GM19455 (cell line): ENCODE data around the gene NT5DC1.
A peak's percentile ranks its signal among the peaks of the same experiment; 100 is the strongest.

Source experiments
- ATAC-seq: cut with Tn5 transposase; IDR thresholded peaks from one replicate; pipeline ENCODE4 v1.9.1; 2021; ENCODE audit not compliant: unreplicated experiment

Gene NT5DC1

DNA sequence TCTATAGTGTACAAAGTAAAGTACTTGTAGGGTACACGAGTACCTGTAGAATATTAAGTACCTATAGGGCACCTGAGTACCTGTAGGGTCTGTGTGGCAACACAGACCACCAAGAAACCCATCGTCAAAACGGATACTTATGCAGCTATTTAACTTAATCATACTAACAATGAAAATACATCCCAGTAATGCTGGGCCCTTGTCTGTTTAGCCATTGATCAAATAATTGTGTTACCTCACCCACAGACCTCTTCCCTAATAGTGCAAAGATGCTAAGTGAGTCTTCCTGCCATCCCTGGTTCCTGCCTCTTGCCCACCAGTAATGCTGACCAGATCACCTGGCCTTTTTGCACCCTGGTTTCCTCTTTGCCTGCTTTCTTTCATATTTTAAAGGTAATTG lies 32.8 kb downstream of the NT5DC1 start:
- ATAC-seq, result no peak

DNA sequence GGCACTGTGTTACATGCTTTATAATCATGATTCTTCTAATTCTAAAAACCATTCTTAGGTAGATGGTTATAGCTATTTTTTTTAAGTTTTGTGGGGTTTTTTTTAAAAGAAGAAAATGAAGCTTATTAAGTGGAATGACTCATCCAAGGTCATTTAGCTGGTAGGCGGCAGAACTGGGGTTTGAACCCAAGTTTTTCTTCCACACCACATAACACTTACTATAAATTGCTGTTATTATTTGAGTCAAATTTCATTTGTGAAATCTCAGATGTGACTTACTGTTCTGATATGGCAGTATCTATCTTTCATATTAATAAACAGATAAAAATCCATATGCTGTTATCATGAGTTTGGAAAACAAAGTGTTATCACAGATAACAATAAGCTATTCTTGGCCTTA lies 35.7 kb downstream of the NT5DC1 start:
- ATAC-seq, result peak; percentile 25

- ATAC-seq, result peak; percentile 43
Measured at GRCh38 chr6:116136933-116137340, 36.3 kb downstream of the NT5DC1 start.

DNA sequence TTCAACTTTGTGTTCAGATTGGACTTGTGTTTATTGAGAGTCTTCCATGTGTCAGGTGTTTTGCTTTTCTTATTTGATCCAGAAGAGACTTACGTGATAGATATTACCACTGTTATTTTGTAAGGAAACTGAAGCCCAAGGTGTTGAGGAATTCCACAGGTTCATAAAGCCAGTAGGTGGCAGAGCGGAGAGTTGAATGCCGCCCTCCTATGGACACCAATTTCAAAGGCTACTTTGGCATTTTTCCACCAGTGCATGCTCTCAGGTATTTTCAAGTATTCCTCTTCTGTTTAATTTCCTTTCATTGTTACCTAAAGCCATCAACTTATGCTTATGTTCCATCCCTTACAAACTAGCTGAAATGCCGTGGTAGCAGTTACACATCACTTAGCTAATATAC lies 39.3 kb downstream of the NT5DC1 start:
- ATAC-seq, result no peak

- no peak for ATAC-seq
Measured at GRCh38 chr6:116144605-116145004, 44.0 kb downstream of the NT5DC1 start.

DNA sequence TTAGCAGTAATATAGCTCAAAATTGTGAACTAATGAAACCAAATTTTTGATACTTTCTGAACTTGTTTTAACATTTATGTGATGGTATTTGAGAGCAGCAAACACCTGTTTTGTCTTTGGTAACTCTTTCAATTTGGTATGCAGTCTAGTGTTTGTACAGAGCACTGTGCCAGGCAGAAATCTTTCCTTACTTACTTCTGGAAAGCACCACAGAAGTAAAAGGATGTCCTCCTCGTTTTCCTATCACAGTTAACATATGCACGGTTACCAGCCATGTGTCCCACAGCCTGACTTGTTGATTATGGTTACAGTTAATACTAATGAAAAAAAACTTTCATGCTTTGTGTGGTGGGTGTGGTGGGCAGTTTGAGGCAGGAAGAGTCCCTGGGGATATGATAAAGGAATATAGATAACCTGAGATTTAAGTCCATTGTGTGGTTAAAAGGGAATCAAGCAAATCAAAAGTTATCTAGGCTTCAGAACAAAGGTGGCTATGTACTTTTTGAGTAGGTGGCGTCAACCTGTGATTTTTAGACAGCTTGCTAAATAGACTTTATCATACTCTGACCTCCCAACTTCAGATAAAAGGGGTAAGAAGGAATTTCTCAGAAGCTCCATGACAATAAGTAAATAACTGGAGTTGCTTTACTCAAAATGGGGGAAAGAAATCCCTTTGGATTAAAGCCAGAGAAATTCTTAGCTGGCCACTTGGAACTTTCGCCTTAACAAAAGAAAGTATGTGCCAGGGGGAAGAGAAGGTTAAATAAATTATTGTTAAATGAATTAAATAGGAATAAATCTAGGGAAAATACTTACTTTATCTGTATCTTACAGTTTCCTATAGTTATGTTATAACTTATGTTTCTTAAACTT lies 45.4 kb downstream of the NT5DC1 start:
- ATAC-seq, result no peak

DNA sequence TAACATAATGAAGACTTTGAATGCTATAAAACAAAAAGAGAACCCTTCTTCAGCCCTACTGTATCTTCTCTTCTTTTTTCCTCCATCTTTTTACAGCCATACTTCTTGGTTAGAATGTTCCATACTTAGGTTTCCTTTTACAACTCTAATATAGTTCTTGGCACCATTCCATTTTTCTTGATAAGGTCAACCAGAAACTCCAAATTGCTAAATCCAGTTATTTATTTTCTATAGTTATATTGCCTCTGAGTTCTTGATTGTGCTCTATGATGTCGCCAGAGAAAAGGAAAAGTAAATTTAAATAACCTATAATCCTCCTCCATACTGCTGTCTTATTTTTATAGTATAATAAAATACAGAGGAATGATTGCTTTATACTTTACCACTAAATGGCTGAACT lies 52.0 kb downstream of the NT5DC1 start:
- no peak for ATAC-seq

GRCh38 chr6:116154887-116155286 lies 54.2 kb downstream of the NT5DC1 start:
- ATAC-seq, result no peak

DNA sequence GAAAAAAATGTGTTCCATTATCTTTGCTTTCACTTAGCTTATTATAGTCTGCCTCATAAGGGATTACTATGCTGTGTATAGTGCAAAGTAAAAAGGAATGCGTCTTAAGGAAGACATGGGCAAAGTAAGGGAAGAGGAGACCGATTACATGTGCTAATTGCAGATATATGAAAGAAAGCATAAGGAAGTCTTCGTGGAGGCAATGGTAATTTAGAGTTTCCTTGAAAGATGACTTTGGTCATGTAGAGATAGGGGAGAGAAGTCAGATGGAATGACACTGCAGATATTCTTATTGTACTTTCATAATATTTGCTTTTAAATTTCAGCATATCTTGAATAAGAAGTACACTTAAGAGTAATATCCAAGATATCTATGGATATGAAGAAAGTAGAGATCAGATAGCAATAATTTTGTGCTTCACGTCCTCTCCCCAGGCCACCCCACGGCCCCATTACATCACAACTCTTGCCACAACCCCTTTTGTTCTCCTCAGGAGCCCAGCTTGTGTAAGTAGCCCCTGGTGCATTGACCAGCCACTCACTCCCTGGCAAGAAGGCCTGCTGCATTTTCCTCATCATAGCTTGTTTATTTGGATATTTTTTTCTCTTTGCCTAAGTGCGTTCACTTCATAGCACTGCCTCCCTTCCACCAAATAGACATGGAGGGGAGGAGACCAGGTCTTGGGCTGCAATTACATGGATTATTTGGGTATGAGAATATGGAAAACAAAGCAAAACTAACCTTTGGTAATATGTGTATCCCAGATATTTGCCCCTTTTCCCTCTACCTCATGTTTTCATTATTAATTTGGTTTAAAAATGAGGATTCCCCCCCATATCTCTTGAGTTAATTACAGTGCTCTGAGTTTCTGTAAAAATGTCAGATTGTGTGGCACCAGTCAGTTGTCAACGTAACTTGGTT lies 56.0 kb downstream of the NT5DC1 start:
- ATAC-seq, result no peak

- no peak for ATAC-seq
Measured at GRCh38 chr6:116157391-116157790, 56.7 kb downstream of the NT5DC1 start.

GRCh38 chr6:116158641-116159040 lies 58.0 kb downstream of the NT5DC1 start:
- no peak for ATAC-seq

GRCh38 chr6:116159782-116160524 lies 59.3 kb downstream of the NT5DC1 start:
- no peak for ATAC-seq

GRCh38 chr6:116165596-116165995 lies 64.9 kb downstream of the NT5DC1 start:
- no peak for ATAC-seq

GRCh38 chr6:116166369-116166768 lies 65.7 kb downstream of the NT5DC1 start:
- ATAC-seq, result no peak

- ATAC-seq, result no peak
Measured at GRCh38 chr6:116168148-116168547, 67.5 kb downstream of the NT5DC1 start.

- no peak for ATAC-seq
Measured at GRCh38 chr6:116169880-116170279, 69.2 kb downstream of the NT5DC1 start.

DNA sequence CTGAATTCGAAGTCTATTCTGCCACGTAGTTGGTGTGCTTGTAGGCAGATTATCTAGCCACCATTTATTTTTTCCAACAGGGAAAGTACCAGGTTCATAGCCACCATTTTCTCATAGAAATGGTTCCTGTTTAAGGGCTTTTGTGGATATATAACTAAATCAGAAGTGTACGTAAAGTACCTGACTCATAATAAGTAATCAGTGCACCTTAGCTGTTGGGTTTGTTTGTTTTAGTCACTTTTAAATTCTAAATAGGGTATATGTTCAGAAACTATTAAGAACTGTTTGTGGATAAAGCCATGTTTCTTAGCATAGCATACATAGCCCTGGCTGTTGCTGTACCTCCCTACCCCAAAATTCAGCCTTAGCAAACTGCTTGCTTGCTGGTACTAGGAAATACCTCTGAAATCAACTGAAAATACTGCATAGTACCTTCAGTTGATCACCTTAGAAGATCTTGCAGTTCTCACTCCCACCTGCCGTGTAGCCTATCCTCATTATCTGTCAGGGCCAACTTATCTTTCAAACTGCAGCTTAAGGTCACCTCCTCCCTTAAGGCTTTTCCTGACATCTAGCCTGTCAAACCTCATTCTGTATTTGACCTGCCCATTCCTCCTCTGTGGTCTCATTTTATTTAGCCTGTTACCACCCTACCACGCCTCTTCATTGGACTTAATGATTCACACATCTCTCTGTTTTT lies 69.9 kb downstream of the NT5DC1 start:
- ATAC-seq, result no peak

DNA sequence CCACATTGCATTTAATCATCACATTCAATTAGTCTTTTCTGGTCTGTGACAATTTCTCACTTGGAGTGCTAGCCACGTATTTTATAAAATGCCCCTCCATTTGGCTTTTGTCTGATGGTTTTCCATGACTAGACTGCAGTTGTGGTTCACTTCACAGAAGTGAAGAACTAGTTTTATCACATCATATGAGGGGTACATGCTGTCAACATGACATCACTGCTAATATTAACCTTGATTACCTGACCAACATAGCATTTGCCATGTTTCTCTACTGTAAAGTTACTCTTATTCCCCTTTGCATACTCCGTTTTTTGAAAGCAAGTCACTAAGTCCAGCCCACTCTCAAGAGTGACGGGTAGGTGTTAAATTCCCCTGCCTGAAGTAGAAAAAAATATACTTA lies 73.3 kb downstream of the NT5DC1 start:
- no peak for ATAC-seq

- no peak for ATAC-seq
Measured at GRCh38 chr6:116175344-116175743, 74.7 kb downstream of the NT5DC1 start.

- no peak for ATAC-seq
Measured at GRCh38 chr6:116176596-116176995, 75.9 kb downstream of the NT5DC1 start.

DNA sequence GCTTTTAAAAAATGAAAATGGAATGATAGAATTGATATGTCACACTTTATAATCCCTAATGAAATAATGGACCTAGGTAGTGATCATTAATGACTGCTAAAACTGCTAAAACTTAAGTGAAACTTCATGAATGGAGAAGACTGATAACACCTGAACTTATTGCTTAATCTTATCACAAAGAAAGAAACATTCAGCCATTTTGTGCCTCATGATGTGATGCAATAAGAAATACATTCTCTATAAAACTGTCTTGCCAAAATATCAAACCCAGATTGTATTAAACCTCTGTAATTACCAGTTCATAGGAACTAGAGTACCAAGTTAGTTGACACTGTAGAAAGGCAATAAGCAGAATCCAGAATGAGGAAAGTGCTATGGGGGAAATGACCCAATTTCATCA lies 79.7 kb downstream of the NT5DC1 start:
- no peak for ATAC-seq
